ENCODE results near the gene KDM4B. TPM values are rescaled to one million over a fixed set of nuclear protein-coding genes. Genes with fewer than 3 reads are reported as not detected.

KDM4B gene
- total RNA-seq, 4 donors from 2014 or later, result 28.7 to 75.1 (median 46.1) TPM

GRCh38 chr19:5109560-5109959, 140.6 kb downstream of the KDM4B start:
- Histone ChIP-seq H3K27ac (no peak overlapping the region), H3K4me3 (no peak overlapping the region), H3K4me1 (no peaks in the 10 kb centered on the region), H3K36me3 (peaks cover 0 to 52% (median 0%) of the 10 kb centered on the region in 3 donors), H3K27me3 (no peaks in the 10 kb centered on the region), H3K9me3 (no peaks in the 10 kb centered on the region)
- TF ChIP-seq POLR2A (IDR thresholded peaks at IDR 0.05) (no peak), CTCF (IDR thresholded peaks at IDR 0.05) (no peak)
- DNase-seq, result no peak

DNA sequence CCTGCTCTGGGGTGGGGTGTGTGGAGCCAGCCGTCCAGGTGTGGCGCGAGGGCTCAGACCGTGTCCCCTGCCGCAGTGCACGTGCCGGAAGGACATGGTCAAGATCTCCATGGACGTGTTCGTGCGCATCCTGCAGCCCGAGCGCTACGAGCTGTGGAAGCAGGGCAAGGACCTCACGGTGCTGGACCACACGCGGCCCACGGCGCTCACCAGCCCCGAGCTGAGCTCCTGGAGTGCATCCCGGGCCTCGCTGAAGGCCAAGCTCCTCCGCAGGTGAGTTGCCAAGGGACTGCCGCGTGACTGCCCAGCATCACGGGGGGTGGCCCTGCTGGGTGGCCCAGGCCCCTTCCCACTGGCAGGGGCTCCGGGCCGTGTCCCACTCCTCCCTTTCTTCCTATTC, 141.6 kb downstream of the KDM4B start:
- Histone ChIP-seq H3K36me3 (peaks cover 0 to 53% (median 0%) of the 10 kb centered on the region in 3 donors), H3K4me3 (no peak overlapping the region), H3K27ac (no peak overlapping the region), H3K4me1 (no peaks in the 10 kb centered on the region), H3K9me3 (no peaks in the 10 kb centered on the region), H3K27me3 (no peaks in the 10 kb centered on the region)
- no peak for DNase-seq
- TF ChIP-seq CTCF (IDR thresholded peaks at IDR 0.05), result no peak
- TF ChIP-seq POLR2A (IDR thresholded peaks at IDR 0.05), result no peak

- Histone ChIP-seq H3K4me1 (no peaks in the 10 kb centered on the region), H3K27me3 (no peaks in the 10 kb centered on the region), H3K9me3 (no peaks in the 10 kb centered on the region), H3K36me3 (peaks cover 0 to 57% (median 0%) of the 10 kb centered on the region in 3 donors), H3K27ac (no peak overlapping the region), H3K4me3 (no peak overlapping the region)
- no peak for DNase-seq
- TF ChIP-seq POLR2A (IDR thresholded peaks at IDR 0.05) (no peak), CTCF (IDR thresholded peaks at IDR 0.05) (no peak)
Observed at GRCh38 chr19:5111051-5111450, 142.1 kb downstream of the KDM4B start.

DNA sequence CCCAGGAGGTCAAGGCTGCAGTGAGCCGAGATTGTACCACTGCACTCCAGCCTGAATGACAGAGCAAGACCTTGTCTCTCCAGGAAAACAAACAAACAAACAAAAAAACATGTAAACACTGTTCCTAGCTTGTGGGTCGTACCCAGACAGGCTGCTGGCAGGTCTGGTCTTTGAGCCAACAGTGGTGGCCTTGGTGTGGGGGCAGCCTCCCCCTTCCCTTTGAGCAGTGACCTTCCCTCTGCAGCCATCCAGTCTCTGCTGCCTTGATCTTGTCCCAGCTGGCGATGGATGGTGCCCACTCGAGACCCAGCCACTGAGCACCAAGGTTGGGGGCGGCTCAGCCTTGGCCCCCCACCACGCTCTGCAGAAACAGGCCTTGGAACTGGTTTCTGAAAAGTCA, 143.3 kb downstream of the KDM4B start:
- no peak for TF ChIP-seq POLR2A (IDR thresholded peaks at IDR 0.05)
- no peak for TF ChIP-seq CTCF (IDR thresholded peaks at IDR 0.05)
- DNase-seq, result no peak
- H3K36me3 ChIP-seq, result peaks cover 0 to 57% (median 0%) of the 10 kb centered on the region in 3 donors
- H3K27me3 ChIP-seq, result no peaks in the 10 kb centered on the region
- H3K4me1 ChIP-seq, result no peaks in the 10 kb centered on the region
- H3K9me3 ChIP-seq, result no peaks in the 10 kb centered on the region
- no peak overlapping the region for H3K27ac ChIP-seq
- no peak overlapping the region for H3K4me3 ChIP-seq

GRCh38 chr19:5112681-5113575, 144.0 kb downstream of the KDM4B start:
- DNase-seq, result no peak
- H3K27ac ChIP-seq, result no peak overlapping the region
- H3K9me3 ChIP-seq, result no peaks in the 10 kb centered on the region
- no peak overlapping the region for H3K4me3 ChIP-seq
- H3K36me3 ChIP-seq, result peaks cover 0 to 56% (median 0%) of the 10 kb centered on the region in 3 donors
- TF ChIP-seq POLR2A (IDR thresholded peaks at IDR 0.05) (no peak), CTCF (IDR thresholded peaks at IDR 0.05) (no peak)
- no peaks in the 10 kb centered on the region for H3K27me3 ChIP-seq
- no peaks in the 10 kb centered on the region for H3K4me1 ChIP-seq

Measured in Peyer's patch (tissue), 4 donors.